HG03571 (cell line): ENCODE results near the gene UBE2M.

Source experiments
- ATAC-seq: cut with Tn5 transposase; IDR thresholded peaks from one replicate; pipeline ENCODE4 v1.9.1; 2021; ENCODE audit not compliant: unreplicated experiment

UBE2M gene

DNA sequence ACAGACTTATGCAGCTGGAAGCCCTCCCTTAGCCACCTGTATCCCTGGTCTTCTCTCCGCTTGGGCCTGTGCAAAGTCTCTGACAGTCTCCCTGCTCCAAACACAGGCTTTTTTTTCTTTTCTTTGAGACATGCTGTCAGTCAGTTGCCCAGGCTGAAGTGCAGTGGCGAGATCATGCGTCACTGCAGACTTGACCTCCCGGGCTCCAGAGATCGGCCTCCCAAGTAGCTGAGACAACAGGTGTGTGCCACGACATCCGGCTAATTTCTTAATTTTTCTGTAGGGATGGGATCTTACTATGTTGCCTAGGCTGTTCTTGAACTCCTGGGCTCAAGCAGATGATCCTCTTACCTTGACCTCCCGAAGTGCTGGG is 13.2 kb upstream of the UBE2M start:
- no peak for ATAC-seq

DNA sequence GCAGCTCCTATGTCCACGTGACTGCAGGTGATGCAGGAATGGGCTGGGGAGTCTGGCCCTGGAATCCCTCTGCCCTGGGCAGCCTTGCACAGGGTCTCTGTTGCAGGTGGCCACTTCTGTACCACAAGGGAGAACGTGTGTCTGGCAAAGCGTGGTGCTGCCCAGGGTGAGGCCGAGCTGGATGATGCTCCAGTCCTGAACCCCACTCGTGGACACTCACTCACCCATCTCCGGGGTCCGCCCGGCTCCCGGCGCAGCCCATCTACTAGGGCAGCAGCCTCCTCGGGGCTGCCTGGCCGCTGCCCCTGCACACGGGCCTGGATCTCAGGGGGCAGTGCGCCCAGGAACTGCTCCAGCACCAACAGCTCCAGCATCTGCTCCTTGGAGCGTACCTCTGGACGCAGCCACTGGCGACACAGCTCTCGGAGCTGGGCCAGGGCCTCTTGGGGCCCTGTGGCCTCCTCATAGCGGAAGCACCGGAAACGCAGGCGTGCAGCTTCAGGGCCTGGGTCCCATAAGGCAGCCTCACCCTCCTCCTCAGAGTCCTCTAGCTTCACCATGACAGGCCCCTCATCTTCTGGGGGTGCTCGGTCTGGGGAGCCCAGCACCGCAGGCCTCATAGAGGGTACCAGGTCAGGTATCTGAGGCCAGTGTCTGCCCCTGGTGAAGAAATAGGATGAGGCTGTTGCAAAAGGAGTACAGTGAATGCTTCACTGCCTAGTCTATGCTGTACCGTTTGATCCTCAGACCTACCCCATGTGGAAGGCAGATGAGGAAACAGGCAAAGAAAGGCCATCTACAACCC is 12.6 kb upstream of the UBE2M start:
- no peak for ATAC-seq

DNA sequence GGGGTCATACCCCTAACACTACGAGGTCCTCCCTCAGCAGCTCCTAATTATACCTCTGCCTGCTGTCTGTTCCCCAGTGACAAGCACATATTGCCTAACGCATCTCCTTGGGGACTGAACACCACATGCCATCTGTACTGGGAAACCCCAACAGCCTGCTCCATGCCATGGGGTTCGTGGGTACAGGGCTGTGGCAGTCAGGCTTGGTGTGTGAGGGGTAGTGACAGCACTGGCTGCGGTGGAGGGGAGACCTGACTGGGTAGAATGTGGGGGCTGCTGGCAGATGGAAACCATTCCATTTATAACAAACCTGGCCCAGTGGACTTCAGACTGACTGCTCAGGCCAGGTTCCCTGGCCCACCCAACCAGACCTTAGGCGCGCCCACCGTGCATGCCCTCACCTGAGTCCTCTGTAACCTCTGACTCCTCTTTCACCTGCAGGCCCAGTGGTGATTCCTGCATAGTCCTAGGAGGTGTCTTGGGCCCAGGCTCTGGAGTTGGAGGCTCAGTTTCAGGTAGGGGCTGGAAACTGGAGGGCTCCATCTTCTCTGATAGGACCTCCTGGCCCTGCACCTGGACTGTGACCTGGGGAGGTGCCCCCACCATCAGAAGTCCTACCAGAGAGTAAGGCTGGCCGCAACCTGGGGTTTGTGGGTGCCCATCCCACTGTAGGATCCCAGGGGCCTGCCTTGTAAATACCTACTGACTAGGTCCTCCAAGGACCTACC is 11.7 kb upstream of the UBE2M start:
- ATAC-seq = no peak

- ATAC-seq = no peak
These were observed 11.0 kb upstream of the UBE2M start for GRCh38 chr19:58569191-58569942.

- no peak for ATAC-seq
These were observed 10.2 kb upstream of the UBE2M start for GRCh38 chr19:58568453-58569130.

DNA sequence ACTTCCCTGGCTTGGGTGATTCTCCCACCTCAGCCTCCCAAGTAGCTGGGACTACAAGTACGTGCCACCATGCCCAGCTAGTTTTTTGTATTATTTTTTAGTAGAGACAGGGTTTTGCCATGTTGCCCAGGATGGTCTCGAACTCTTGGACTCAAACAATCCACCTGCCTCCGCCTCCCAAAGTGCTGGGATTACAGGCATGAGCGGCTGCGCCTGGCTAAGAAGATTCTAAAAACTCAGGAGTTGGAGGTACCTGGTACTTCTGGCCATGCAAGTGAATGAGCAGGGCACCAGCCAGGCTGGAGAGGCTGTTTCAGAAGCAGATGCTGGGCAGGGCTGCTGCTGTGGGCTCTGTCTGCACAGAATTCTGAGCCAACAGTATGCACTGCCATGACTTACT is 8.6 kb upstream of the UBE2M start:
- no peak for ATAC-seq

- no peak for ATAC-seq
These were observed 5.4 kb upstream of the UBE2M start for GRCh38 chr19:58563823-58564222.

GRCh38 chr19:58563034-58563573 is 4.7 kb upstream of the UBE2M start:
- ATAC-seq = no peak

GRCh38 chr19:58562122-58563033 is 4.0 kb upstream of the UBE2M start:
- no peak for ATAC-seq

DNA sequence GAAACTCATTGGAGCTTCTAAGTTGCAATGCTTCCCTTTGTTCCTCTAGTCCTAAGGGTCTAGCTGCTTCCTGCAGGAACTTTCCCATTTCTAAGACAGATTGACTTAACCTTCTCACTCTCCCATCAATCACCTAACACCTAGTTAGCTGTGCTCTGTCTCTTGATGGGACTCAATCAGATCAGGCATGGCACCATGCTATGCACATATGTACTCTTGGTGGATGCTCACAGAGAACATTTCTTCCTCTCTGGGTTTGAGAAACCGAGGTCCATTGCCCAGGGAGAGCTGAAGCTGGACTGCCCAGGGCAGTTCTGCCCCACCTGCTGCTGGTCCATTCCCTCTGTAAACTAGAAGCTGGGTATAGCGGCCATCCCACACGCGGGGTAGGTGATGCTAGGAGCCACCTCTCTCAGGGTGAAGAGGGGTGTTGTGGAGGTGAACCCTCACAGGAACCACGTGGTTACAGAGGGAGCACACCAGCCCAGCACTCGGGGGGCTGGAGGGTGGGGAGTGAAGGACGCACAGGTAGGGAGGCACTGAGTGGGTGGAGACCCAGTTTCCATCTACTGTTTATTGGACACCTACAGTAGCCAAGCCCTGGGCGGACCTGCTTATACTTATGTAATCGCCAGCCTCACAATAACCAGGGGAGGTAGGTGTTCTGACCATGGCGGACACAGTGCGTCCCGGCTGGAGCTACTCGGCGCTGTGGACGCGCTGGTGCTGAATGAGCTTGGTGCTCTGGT is 3.1 kb upstream of the UBE2M start:
- ATAC-seq = no peak

DNA sequence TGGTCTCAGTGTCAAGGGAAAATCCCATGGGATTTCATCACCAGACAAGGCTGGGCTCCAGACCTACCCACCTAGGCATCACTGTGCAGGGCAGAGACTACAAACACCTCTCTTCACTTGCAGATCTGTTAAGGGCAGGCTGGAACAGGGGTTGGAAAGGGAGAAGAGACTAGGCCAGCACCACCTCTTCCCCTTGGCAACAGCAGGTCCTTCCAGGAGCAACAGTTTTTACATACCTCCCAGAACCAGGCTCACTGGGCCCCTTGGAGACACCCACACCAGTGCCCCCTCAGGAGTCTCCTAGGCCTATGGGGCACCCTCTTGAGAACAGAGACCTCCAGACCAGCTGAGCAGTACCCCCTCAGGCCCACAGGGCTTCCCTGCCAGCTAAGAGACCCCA is 2.5 kb upstream of the UBE2M start:
- no peak for ATAC-seq

DNA sequence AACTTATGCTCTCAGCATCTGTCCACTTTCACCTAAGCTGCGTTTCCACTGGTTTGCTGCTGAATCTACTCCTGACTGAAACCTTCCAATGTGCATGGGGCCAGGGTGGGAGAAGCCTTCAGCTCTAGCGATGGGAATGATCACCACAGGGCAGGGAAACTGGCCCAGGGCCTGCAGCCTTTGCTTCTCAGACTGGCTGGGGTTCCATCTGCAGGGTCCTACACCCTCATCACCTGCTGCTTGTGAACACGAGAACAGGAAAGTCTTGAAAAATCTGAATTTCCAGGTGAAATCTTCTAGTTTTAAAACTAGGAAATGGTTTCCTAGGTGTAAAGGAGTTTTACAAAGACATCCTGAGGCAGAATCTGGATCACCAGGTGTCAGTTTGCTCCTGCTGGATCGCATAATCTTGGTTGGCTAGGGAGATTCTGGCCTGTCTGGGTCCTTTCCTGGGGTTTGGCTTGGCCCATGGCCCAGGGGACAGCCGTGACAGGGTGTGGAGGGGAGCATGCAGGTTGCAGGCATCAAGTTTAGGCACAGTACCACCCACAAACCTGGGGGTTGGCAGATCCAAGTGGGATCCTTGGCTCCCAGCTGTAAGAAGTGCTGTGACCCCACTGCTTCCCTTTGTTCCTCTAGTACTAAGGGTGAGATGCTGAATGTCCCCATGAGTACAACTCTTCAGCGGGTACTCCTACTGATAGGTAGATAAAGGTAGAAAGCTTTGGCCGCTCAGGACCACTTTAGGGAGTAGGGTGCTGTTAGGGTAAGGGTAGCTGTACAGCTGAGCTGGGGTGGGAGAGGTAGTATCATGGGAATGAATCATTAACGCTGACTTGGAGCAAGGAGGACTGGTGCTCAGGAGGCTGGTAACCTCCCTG is 1.8 kb upstream of the UBE2M start:
- ATAC-seq = no peak

DNA sequence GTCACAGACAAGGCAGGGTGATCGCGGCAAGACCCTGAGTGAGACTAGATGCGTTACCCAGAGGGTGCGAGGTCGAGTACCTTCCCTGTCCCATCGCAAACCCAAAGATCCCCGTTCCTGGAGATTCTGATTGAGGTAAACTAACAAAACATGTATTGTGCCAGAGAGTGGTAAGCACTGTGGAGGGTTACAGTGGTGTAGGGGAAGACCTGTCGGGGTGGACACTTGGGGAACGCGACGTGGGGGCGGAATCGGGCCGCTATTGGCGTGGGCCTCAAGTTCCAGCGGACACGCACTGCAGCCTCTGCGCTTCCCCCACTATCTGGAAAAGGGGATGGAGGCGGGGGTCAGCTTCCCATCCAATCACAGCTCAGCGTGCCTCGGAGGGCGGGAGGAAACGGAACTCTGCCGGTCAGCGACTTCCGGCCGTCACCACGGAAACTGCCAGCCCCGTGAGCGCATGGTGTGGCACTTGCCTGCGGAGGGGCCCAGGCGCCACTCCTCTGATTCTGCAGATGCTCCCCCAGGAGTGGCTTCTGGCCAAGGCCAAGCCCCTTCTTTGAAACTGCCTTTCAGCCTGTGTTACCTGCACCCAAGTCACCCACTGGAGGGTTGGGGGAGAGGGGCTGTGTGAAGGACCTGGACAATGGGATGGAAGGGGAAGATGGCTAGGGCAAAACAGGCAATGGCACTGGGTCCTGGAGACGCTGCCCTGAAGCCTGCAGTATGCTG is 1.0 kb upstream of the UBE2M start:
- no peak for ATAC-seq

DNA sequence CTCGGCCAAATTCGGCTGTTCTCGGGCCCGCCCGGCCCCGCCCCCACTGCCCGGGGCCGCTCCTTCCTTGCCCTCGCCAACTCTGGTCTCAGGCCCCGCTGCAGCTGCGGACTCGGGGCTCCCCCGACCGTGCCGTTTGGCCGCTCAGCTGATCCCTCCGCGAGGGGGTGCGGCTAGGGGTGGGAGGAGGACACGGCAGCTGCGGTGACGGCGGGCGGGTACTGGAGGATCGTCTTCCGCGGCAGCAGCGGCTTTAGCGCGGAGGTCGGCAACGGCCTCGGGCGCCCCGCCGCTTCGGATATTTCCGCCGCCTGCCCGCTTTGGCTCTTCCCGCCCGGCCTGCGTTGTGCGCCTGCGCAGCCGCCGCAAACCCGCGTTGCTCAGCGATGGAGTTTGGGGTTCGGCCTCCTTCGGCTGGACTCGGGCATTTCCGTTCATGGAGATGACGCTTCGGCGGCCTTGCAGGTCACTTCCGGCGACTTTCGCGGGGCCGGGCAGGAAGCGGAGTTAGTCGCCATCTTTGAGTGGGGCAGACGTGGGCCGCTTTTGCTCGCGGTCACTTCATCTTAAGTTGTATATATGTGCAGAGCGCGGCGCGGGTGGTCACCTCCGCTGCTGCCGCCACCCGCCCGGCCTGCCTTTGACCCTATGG is 338 bp upstream of the UBE2M start:
- peak; percentile 44 for ATAC-seq

DNA sequence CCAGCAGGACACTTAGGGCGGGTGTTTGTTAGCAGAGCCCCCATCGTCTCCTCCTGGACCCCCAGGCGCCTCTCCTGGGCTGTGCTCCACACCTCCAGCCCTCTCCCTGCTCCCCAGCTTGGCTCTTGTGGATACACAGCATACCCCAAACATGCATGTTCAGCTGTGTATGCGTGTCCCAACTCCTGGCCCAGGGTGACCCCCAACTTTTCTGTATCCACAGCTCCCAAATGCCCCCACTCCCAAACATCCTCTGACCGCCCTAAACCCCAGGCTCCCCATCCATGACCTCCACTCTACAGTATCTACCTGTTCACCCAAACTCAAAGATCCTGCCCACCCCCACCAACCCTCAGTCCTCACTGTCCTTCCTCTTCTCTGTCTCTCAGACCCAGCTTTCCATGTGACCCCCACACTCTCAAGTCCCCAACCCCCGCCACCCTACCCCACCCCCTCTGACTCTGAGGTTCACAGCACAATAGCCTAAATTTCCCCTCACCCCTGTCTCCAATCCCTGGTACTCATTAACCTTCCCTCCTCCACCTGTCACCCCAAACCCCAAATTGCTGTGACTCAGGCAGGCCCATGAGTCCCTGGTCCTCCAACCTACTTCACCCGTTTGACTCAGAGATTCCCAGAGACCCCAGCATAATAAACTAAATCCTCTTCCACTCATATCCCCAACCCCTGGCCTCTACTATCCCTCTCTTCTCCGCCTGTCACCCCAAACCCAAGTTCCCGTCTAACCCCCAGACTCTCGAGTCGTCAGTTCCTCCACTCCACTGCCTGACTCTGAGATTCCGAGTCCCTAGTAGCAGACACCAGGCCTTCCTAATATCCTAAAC is 968 bp downstream of the UBE2M start:
- no peak for ATAC-seq

DNA sequence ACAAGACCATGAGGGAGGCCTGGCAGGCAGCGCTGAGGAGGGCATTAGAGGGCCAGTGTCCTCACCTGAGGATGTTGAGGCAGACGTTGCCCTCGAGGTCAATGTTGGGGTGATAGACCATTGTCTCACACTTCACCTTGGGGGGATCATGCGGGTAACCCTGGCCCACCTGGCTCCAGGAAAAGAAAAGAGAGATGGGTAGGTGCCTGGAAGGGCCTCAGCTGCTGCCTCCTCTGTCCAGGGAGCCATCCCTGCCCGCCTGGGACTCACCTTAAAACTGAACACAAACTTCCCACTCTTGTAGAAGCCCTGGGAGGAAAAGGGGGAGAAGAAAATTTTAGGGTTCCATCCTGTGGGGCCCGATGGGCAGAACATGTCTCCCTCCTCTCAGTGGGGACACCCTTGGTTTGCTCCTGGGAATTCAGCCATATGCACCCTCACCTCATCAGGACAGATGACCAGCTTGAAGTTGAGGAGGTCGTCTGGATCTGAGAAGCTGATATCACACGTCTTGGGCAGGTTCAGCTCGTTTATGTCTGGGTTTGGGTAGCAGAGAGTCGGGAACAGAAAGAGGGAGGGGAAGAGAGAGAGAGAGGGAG is 1.7 kb downstream of the UBE2M start:
- ATAC-seq = no peak
